Pons (tissue), 1 donor: ENCODE data around the gene PPIP5K2.

Source experiments
- DNase-seq: peaks from one replicate; pipeline ENCODE4 v3.0.0-alpha.2; 2016; ENCODE audit warnings: low spot score

The PPIP5K2 gene

DNA sequence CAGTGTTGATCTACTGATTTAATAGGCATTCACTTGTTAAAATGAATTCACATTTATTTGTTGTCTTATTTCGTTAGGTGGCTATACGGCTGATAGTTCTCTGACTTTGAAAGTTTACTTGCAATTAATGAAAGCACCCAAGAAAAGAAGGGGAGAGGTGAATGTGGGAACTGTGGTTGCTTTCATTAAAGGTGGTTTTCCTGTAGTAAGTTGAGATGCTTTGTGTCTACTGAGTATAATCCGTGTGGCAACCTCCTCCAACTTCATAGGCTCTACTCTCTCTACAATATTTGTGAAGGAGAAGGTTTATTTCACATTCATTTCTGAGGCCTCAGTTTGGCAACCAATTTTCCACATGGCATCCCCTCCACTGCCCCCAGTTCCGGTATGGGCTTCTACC, 125.7 kb downstream of the PPIP5K2 start:
- no peak for DNase-seq

- DNase-seq, result no peak
Observed at GRCh38 chr5:103247118-103247517, 127.0 kb downstream of the PPIP5K2 start.

DNA sequence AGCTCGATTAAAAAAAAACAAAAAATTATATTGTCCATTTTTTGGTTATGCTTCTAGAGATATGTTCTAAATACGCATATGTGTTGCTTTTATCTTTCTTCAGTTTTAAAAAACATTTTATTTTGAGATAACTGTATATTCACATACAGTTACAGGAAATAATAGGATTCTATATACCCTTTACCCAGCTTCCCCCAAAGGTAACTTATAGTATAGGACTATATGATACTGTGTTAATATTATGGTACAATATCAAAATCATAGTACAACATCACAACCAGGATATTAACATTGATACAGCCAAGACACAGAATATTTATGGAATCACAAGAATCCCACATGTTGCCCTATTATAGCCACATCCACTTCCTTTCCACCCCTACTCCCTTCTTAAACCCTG, 129.0 kb downstream of the PPIP5K2 start:
- DNase-seq, result no peak

- DNase-seq, result no peak
Observed at GRCh38 chr5:103254921-103255320, 134.8 kb downstream of the PPIP5K2 start.

- DNase-seq, result no peak
Observed at GRCh38 chr5:103255691-103256090, 135.6 kb downstream of the PPIP5K2 start.

DNA sequence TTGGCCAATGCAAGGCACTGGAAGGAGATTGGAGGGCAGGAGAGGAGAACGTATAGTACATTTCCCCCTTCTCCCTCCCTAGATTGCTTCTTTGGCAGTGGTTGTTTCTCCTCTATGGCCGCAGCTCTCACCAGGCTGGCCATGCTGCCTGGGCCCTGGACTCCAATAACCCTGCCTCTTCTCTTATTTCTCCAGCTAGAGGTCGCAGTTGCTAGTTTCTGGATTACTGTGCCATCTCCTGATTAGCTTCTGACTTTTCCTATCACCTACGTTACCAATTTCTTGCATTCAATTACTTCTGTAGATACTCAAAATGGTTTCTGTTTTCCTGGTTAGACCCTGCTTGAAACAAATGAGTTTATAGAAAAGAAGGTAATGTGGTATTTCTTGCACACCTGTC, 136.1 kb downstream of the PPIP5K2 start:
- peak; percentile 61 for DNase-seq

GRCh38 chr5:103258368-103258956, 138.4 kb downstream of the PPIP5K2 start, which contains the start of gene MACIR:
TSS of gene MACIR (plus strand) at chr5:103258763. CDS start at chr5:103275920, 17,157 bp downstream.
- DNase-seq, result peak; percentile 93

GRCh38 chr5:103258957-103259704, 139.0 kb downstream of the PPIP5K2 start:
- DNase-seq, result peak; percentile 57

- DNase-seq, result peak; percentile 46
Observed at GRCh38 chr5:103259705-103260355, 139.7 kb downstream of the PPIP5K2 start.

GRCh38 chr5:103260951-103261350, 140.8 kb downstream of the PPIP5K2 start:
- DNase-seq, result no peak
